Measurements from ENCODE around the gene STK32B. TPM values are rescaled to one million over a fixed set of nuclear protein-coding genes. Genes with fewer than 3 reads are reported as not detected.

Gene STK32B
- total RNA-seq, 2 experiments from 2014 or later = not detected

DNA sequence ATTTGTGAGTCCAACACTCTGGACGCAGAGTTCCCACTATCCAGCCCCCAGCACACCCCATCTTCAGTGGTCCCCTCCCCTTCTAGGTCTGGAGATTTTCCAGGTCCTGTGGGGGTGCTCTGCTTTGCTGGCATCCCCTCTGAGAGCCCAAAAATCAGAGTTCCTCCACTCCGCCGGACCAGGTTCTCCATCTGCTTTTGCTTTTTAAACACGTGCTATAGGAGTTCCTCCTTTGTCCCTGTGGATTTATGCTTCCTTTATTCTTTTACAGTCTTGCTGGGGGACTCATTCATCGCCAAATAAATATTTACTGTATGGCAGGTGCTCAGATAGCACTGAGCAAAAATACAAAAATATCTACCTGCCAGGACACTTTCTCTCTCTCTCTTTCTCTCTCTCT lies 324.7 kb downstream of the STK32B start:
- no peaks in the 10 kb centered on the region for H3K9me3 ChIP-seq (ENCODE audit: low read length)
- no peaks in the 10 kb centered on the region for H3K9me2 ChIP-seq (ENCODE audit: insufficient read depth, low read length)
- H3K4me1 ChIP-seq (ENCODE audit: insufficient read depth, low read length, poor library complexity, severe bottlenecking) = no peaks in the 10 kb centered on the region
- no peaks in the 10 kb centered on the region for H3K36me3 ChIP-seq (ENCODE audit: insufficient read depth, low read length)
- intact Hi-C loops (cut with micrococcal nuclease; ENCODE audit: unreplicated experiment) = no loop called here
- BruUV-seq (replicated peaks) = no TSS peak
- POLR2A ChIA-PET = no interaction called here
- DNase-seq (ENCODE audit: low spot score) = no peak
- no peaks in the 10 kb centered on the region for H4K20me1 ChIP-seq (ENCODE audit: insufficient read depth, low read length)
- H3K27ac ChIP-seq (ENCODE audit: low read depth, low read length, poor library complexity, severe bottlenecking) = no peak overlapping the region
- no peak overlapping the region for H3K4me2 ChIP-seq (ENCODE audit: low read length)
- no peaks in the 10 kb centered on the region for H3K79me2 ChIP-seq (ENCODE audit: insufficient read depth, low read depth, low read length)
- CTCF ChIA-PET (ENCODE audit: unreplicated experiment) = no interaction called here
- TF ChIP-seq EZH2phosphoT487 (IDR thresholded peaks at IDR 0.05; ENCODE audit: borderline replicate concordance, low read depth, low read length) = no peak
- TF ChIP-seq, protein P1, sequence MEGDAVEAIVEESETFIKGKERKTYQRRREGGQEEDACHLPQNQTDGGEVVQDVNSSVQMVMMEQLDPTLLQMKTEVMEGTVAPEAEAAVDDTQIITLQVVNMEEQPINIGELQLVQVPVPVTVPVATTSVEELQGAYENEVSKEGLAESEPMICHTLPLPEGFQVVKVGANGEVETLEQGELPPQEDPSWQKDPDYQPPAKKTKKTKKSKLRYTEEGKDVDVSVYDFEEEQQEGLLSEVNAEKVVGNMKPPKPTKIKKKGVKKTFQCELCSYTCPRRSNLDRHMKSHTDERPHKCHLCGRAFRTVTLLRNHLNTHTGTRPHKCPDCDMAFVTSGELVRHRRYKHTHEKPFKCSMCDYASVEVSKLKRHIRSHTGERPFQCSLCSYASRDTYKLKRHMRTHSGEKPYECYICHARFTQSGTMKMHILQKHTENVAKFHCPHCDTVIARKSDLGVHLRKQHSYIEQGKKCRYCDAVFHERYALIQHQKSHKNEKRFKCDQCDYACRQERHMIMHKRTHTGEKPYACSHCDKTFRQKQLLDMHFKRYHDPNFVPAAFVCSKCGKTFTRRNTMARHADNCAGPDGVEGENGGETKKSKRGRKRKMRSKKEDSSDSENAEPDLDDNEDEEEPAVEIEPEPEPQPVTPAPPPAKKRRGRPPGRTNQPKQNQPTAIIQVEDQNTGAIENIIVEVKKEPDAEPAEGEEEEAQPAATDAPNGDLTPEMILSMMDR (conservative IDR thresholded peaks at IDR 0.05; ENCODE audit: low read length) = no peak
- no peak overlapping the region for H2AFZ ChIP-seq (ENCODE audit: low read length)
- H3K4me3 ChIP-seq (ENCODE audit: low read depth, low read length, poor library complexity, severe bottlenecking) = no peak overlapping the region

DNA sequence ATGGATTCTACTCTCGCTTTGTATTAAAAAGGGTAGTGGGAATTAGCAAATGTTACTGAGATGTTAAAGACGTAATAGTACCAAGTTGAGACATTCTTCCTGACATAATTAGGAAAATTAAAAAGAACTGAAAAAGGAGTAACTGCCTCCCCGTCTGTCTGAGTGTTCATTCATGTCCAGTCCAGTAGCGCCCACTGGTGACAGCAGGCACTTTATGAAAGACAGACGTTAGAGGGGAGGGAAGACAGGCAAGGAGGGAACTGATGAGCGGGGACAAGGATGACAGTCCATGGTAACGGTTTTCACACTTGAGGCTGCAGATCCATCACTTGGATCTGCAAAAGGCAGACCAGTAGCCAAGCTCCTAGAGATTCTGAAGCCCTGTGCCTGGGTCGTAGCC lies 326.7 kb downstream of the STK32B start:
- H3K4me2 ChIP-seq (ENCODE audit: low read length) = no peak overlapping the region
- no peaks in the 10 kb centered on the region for H3K79me2 ChIP-seq (ENCODE audit: insufficient read depth, low read depth, low read length)
- TF ChIP-seq, protein P1 (conservative IDR thresholded peaks at IDR 0.05; ENCODE audit: low read length) = no peak
- no peak for TF ChIP-seq EZH2phosphoT487 (IDR thresholded peaks at IDR 0.05; ENCODE audit: borderline replicate concordance, low read depth, low read length)
- no peak overlapping the region for H3K4me3 ChIP-seq (ENCODE audit: low read depth, low read length, poor library complexity, severe bottlenecking)
- H3K9me3 ChIP-seq (ENCODE audit: low read length) = no peaks in the 10 kb centered on the region
- no peak for DNase-seq (ENCODE audit: low spot score)
- BruUV-seq (replicated peaks) = no TSS peak
- H3K4me1 ChIP-seq (ENCODE audit: insufficient read depth, low read length, poor library complexity, severe bottlenecking) = no peaks in the 10 kb centered on the region
- H4K20me1 ChIP-seq (ENCODE audit: insufficient read depth, low read length) = no peaks in the 10 kb centered on the region
- intact Hi-C loops (cut with micrococcal nuclease; ENCODE audit: unreplicated experiment) = no loop called here
- ChIA-PET CTCF (ENCODE audit: unreplicated experiment) (no interaction called here), POLR2A (no interaction called here)
- H2AFZ ChIP-seq (ENCODE audit: low read length) = no peak overlapping the region
- no peaks in the 10 kb centered on the region for H3K9me2 ChIP-seq (ENCODE audit: insufficient read depth, low read length)
- H3K27ac ChIP-seq (ENCODE audit: low read depth, low read length, poor library complexity, severe bottlenecking) = no peak overlapping the region
- no peaks in the 10 kb centered on the region for H3K36me3 ChIP-seq (ENCODE audit: insufficient read depth, low read length)

DNA sequence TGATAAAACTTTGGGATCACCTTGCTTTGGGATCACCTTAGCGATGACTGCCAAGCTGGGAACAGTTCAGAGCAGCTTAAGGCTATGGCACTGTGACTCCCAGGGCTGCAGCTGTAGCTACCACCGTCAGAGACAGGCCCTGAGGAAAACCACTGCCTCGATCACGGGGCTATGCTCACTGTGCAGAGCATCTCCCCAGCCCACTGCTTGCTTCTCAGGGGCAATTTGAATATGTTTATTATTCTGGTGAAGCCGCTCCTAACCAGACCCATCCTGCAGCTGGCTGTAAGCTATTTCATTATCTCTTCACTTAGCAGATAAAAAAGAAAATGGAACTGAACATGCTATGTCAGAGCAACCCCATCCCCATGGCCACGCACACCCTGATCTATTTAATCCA lies 328.6 kb downstream of the STK32B start:
- no peak overlapping the region for H3K27ac ChIP-seq (ENCODE audit: low read depth, low read length, poor library complexity, severe bottlenecking)
- H3K4me1 ChIP-seq (ENCODE audit: insufficient read depth, low read length, poor library complexity, severe bottlenecking) = no peaks in the 10 kb centered on the region
- H3K9me2 ChIP-seq (ENCODE audit: insufficient read depth, low read length) = no peaks in the 10 kb centered on the region
- no TSS peak for BruUV-seq (replicated peaks)
- H4K20me1 ChIP-seq (ENCODE audit: insufficient read depth, low read length) = no peaks in the 10 kb centered on the region
- POLR2A ChIA-PET = no interaction called here
- H3K36me3 ChIP-seq (ENCODE audit: insufficient read depth, low read length) = no peaks in the 10 kb centered on the region
- H3K79me2 ChIP-seq (ENCODE audit: insufficient read depth, low read depth, low read length) = no peaks in the 10 kb centered on the region
- intact Hi-C loops (cut with micrococcal nuclease; ENCODE audit: unreplicated experiment) = no loop called here
- no peaks in the 10 kb centered on the region for H3K9me3 ChIP-seq (ENCODE audit: low read length)
- DNase-seq (ENCODE audit: low spot score) = no peak
- no peak overlapping the region for H3K4me3 ChIP-seq (ENCODE audit: low read depth, low read length, poor library complexity, severe bottlenecking)
- TF ChIP-seq EZH2phosphoT487 (IDR thresholded peaks at IDR 0.05; ENCODE audit: borderline replicate concordance, low read depth, low read length) = no peak
- TF ChIP-seq, protein P1 (conservative IDR thresholded peaks at IDR 0.05; ENCODE audit: low read length) = no peak
- CTCF ChIA-PET (ENCODE audit: unreplicated experiment) = no interaction called here
- H2AFZ ChIP-seq (ENCODE audit: low read length) = no peak overlapping the region
- no peak overlapping the region for H3K4me2 ChIP-seq (ENCODE audit: low read length)
